ENCODE measurements around the gene SLC19A2.

The SLC19A2 gene

DNA sequence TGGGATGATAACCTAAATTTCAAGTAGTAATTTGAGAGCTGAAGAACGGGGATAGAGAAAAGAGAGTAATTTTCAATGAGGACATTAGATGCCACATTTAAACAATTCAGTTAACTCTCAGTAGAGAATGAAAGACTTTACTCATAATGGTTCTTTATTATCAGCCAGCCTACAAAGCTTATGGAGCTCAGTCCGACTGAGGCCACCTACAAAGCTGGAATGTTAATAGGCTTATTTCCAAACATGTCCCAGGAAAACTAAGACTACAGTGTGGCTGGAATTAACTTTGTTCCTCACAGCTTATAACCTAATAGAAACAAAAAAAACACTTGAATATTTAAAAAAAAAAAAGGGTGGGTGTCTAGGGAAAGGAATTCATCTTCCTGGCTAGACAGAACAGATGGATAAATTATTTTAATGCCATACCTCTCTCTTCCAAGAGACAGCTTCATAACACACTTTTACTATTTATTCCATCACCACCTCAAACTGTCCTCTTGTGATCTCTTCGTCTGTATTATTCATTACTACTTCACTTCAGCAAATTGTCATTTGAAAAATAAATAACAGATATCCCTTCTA lies 9.8 kb downstream of the SLC19A2 start:
- DNase-seq (ENCODE audit: low read depth in 1 of 2, low spot score in 1 of 2), result no peak

DNA sequence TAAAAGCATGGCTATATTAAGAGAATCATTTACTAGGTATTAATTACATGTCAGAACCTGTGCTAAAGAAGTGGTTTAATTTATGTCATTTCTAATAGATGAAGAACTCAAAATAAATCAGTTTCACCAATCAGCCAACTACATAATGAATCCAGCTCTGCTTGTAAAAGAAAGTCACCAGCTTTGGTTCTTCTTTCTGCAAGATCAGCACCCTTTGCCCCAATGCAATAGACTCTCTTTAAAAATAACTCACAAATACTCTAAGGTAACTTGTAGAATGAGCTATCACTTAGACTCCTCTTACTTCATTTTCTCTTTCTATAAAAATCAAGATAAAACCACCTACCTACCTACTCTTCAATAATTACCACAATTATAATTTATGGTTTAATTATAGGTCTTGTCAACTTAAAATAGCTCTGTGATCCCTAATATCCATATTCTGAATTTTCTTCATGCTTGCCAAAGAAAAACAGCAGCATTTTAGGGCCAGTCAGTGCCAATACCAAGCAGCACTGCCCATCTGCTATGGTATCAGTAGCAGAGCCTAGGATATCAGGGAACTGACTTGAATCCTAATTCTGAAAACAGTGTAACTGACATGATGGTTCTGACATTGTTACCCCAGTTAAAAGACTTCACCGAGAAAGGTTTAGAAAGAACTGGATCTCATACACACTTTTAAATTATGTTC lies 11.3 kb downstream of the SLC19A2 start:
- DNase-seq (ENCODE audit: low read depth in 1 of 2, low spot score in 1 of 2), result no peak

DNA sequence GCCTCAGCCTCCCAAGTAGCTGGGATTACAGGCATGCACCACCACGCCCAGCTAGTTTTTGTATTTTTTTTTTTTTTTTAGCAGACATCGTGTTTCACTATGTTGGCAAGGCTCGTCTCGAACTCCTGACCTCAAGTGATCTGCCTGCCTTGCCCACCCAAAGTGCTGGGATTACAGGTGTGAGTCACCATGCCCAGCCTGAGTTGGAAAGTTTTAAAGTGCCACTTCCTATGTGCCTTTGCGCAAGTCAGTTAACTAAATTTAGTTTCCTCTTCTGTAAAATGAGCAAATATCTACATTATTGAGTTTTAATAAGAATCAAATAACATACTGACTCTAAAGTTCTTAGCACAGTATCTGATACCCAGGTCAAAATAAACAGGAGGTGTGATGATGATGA lies 12.4 kb downstream of the SLC19A2 start:
- no peak for DNase-seq (ENCODE audit: low read depth in 1 of 2, low spot score in 1 of 2)

DNA sequence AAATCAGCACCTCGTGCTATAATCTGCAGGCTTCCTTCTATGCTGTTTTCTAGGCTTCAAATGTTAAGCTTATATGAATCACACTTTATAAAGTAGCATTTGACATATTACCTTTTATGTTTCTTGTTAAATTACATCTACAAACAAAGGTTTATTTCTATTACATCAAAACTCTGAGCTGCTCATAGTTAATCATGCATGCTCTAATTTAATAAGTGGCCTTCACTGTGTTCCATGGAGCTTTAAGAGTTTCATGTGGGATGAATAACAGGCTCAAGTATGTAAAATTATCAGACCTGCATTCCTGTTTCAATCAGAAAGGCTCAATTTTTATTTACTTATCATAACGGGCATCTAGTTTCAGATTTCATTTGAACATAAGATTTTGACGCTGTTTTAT lies 13.0 kb downstream of the SLC19A2 start:
- DNase-seq (ENCODE audit: low read depth in 1 of 2, low spot score in 1 of 2), result no peak

DNA sequence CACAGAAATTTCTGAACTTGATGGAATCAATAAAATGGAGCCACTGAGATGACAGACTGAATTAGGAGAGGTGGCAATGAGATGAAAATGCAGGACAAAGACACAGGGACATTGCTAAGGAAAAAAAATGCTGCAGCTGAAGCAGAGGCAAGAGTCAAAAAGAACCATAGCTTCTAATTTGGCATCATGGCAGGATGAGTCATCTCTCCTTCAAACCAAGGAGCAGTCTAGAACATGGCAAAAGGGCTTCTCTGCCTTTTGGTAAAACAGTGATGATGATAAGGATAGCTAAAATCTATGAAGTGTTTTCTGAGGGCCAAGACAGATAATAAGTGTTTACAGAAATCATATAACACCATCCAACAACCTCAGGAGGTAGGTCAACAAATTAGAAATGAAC lies 16.8 kb downstream of the SLC19A2 start:
- no peak for DNase-seq (ENCODE audit: low read depth in 1 of 2, low spot score in 1 of 2)

DNA sequence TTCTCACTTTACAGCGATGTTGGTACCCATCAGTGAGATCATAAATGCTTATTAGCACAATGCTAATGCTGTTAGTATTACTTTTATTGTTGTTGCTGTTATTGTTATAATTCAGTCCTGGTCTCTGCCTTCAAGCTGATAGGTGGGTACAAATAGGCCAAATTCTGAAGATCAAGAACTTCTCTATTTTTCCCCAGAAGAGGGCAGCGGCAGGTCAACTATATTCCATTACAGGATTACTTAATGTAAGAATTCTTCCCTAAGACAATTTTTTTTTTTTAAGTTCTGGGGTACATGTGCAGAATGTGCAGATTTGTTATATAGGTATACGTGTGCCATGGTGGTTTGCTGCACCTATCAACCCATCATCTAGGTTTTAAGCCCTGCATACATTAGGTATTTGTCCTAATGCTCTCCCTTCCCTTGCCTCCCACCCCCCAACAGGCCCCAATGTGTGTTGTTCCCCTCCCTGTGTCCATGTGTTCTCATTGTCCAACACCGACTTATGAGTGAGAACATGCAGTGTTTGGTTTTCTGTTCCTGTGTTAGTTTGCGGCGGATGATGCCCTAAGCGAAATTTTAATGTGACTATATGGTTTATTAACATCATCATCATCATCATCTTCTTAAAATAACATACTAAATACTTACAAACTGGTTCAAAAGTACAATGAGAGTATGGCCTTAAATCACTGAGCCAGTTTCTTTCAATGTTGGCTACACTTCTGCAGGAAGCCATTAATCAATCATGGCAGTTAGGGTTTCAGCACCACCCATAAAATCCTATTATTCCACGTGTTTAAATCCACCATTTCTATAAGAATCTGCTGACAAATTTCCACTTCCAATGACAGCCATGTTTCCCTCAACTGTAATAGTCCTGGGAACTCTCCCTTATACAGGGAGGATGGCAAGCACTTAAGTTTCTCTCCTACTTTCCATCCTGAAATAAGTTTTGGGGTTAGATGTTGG lies 19.2 kb downstream of the SLC19A2 start:
- no peak for DNase-seq (ENCODE audit: low read depth in 1 of 2, low spot score in 1 of 2)

DNA sequence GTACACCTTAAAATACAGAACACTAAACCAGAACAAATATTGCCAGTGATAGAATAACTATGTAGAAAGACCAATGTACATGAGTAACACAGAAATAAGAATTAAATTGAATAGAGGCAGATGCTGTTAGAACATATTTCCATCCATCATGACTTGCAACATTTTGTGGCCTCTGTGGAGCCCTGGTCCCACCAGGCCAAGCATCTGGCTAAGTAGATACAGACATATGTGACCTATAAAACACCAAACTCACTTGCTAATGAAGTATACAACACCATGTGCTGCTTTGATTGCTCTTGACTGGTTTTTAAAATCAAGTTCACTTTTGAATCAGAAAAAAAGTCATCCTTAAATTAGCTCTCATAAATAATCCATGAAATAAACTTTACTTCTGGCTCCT lies 20.5 kb downstream of the SLC19A2 start:
- DNase-seq (ENCODE audit: low read depth in 1 of 2, low spot score in 1 of 2), result no peak

DNA sequence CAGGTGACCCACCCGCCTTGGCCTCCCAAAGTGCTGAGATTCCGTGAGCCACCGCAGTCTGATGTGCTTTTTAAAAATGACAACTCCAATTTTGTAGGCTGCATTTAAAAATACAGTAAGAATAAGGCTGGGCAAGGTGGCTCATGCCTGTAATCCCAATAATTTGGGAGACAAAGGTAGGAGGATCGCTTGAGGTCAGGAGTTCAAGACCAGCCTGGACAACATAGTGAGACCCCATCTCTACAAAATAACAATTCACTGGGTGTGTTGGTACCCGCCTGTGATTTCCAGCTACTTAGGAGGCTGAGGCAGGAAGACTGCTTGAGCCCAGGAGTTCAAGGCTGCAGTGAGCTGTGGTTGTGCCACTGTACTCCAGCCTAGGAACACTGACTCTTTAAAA lies 23.4 kb downstream of the SLC19A2 start:
- DNase-seq (ENCODE audit: low read depth in 1 of 2, low spot score in 1 of 2), result no peak

DNA sequence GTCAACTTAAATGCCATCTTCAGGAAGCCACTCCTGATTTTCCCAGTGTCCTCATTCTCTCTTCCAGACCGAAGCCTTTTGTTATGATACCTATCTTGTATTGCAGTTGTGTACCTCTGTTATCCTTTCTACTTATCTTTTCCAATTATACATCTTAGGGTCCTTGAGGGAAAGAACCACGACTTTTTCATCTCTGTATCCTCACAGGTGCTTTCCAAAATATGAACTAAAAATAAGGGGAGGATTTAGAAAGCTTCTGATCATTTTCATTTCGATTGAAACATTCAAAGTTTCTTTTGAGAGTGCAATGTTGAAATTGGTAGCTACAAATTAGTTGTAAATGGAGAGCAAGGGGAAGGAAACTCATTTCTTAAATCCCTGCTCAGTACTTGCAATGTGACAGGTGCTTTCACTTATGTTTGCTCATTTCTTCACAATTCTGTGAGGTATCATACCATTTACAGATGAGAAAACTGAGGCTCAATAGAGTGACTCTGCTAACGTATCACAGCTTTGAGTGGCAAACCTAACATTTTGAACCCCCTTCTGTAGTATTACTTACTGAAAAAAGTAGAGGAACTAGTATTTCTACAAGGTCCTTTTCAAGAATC lies 24.2 kb downstream of the SLC19A2 start:
- DNase-seq (ENCODE audit: low read depth in 1 of 2, low spot score in 1 of 2), result no peak

DNA sequence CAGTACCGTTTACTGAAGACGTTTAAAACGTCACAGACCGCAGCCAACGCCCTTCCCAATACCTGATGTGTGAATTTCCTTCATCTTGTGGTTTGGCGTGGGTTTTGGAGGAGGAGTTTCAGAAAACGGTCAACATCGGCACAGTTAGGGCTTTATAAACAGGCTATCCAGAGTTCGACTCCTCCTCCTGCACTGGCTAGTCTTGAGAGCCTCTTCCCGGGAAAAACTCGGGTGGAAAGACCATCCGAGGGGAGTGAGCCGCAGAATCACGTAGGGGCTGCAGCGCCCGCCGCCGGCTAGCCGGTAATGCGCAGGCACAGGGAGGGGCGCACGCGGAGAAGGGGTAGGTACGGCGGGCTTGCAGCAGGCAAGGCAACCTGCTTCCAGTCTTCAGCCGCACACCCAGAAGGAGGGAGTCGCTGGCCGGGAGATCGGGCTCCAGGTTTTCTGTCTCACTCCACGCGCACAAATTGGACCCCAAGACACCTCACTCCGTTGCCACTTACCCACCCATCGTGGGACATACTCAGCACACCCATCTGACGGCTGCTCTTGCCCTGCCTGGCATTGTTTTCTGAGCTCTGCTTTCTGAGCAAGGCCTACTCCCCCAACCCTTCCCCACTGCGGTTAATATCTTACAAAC lies 25.4 kb downstream of the SLC19A2 start:
- DNase-seq (ENCODE audit: low read depth in 1 of 2, low spot score in 1 of 2), result peak in 1 of 2 donors; percentile 11

DNA sequence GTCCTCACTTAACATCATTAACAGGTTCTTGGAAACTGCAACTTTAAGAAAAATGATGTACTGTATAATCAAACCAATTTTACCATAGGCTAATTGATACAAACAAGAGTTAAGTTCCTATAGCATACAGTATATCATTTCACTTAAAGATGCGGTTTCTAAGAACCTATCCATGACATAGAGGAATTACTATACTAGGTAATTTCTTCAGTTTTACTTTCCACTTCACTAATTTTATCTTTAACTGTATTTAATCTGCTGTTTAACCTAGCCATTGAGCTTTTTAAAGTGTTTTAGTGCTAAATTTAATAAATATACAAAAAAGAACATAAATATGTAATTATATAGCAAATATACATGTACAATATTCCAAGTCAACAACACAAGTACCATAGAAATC lies 28.3 kb downstream of the SLC19A2 start:
- no peak for DNase-seq (ENCODE audit: low read depth in 1 of 2, low spot score in 1 of 2)

DNA sequence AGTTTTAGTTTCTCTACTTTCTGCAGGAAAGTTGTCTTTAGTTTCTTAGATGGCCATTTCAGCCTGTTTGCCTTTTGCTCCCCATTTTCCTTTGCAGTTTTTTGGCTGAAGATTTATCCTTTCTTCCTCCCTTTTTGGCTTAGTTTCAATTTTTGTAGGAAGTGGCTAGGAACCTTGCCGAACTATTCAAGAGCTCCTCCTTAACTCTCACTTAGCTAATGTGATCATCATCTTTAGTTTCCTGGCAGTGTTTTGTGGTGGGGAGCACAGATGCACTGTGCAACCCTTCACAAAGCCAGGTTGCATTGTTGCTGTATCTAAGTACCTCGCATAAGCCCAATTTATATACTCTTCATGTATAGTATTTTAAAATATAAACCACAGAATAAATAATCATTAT lies 29.7 kb downstream of the SLC19A2 start:
- no peak for DNase-seq (ENCODE audit: low read depth in 1 of 2, low spot score in 1 of 2)

DNA sequence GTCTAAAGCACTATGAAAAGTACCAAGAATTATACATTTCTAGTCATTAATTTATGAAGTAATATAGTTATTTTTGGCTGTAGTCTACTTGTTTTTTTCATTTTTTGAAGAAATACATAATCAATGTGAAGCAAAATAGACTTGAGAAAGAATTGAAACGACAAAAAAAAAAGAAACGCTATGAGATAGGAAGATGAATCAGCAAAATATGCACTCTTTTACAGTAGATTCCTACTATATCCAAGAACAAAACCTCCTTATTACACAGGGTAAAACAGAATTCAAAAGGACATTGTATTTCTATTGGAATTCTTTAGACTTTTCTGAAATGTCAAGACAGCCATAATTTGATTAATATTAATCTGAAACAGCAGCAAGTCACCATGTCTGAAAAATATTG lies 32.8 kb downstream of the SLC19A2 start:
- DNase-seq (ENCODE audit: low read depth in 1 of 2, low spot score in 1 of 2), result no peak

DNA sequence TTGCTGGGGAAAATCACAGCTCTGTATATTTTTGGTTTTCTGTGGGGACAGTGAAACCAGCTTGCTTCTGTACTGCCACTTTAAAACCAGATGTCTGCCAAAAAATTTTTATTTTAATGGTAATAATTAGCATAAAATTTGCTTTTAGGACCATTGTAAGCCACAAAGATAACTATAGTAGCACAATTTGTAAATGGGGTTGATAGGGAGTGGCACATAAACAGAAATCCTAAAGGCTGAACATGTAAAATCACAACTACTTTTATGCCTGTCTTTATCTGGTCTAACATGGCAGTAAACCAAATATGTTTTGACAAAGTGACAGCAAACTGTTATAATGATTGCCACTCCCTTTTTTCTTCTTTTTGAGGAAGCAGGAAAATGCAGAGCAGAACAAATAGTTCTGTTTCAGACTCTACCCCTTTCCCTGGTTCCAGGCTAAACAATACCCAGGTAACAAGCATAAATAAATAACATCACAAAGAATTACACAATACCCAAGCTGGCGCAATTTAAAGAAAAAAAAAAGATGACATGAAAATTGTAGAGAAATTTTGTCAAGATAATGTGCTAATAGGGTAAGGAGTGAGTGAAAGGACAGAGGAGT lies 34.4 kb downstream of the SLC19A2 start:
- no peak for DNase-seq (ENCODE audit: low read depth in 1 of 2, low spot score in 1 of 2)

DNA sequence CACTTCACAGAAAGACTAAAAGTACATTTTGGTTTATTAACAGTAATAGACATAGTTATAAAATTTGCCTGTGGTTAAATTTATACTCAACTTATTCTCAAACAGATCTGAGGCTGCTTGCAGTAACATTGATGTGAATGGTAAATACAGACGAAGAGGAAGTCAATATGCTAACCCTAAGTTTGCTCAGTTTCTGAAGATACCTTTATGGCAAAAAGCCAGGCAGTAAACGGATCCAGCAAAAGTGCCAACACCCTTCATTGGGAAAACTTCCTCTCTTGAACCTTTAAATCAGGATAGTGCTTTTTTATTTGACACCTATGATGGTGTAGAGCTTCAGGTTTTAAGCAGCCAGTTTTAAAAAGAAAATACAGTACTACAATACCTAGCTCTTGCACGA lies 41.8 kb downstream of the SLC19A2 start:
- DNase-seq (ENCODE audit: low read depth in 1 of 2, low spot score in 1 of 2), result no peak

DNA sequence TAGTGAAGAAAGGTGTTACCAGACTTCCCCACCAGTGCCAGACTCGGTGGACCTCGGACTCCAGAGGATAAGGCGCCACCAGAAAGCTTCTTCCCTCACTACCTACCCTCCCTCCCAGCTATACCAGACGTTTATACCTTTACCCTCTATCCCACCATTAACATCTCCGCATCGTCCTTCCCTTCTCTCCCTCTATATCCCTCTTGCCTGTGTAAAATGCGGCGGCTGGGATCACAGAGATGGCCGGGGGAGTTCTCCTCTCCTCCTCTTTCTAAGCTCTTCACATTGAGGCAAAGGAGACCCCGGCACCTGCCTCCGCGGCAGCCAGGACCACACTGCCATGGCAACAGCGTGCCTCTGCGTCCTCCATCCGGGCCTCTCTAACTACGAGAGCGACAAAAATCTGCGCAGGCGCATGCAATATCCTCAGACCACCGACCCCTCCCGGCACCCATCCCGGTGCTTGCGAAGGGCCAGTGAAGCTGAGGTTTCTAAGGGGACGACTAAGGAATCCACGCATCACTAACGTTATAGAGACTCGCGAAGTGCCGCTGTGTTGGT lies 58.6 kb downstream of the SLC19A2 start, which contains the start of gene CCDC181:
CCDC181 (minus strand) TSS at position 394 of the 561 bp plus-strand sequence. CDS start 2,547 bp downstream, outside the sequence.
- peak; percentile 18 to 33 for DNase-seq (ENCODE audit: low read depth in 1 of 2, low spot score in 1 of 2)

DNA sequence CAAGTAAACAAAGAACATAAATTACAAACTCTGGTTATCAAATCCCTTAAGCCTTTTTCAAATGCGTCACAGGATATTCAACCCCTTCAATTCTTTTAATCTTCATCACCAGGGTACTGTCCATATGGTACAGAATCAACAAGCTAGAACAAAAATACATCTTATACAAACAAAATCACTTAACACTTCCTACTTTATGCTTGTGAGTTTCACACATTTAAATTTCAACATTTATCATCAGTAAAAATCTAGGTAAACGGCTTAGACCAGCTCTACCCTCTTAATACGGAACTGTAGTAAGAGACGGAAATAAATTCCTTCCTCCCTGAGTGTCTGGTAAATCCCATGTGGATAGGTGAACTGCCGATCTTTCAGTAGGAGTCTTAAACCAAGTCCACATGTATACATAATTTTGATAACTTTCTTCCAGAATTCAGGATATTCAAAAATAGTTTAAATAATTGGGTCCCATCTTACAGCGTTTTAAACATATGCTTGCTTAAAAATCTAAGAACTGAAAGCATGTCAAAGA lies 59.5 kb downstream of the SLC19A2 start:
- no peak for DNase-seq (ENCODE audit: low read depth in 1 of 2, low spot score in 1 of 2)

DNA sequence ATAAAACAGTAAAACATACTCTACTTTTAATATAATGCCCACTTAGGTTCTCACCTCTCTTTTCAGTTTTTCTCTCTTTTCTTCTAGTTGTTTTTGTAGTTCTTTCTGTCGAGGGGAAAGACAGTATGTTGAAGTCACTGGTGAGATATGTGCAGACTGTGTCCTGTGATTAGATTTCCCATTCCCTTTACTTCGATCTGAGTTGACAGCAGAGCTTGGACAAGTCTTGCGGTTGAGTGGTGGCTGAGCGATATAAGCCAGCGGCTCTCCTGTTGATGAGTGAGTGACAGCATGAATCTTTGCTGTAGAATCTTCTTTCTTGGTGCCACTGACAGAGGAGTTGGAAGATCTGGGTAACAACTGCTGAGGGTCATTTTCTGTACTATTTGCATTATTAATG lies 64.4 kb downstream of the SLC19A2 start:
- DNase-seq (ENCODE audit: low read depth in 1 of 2, low spot score in 1 of 2), result no peak

DNA sequence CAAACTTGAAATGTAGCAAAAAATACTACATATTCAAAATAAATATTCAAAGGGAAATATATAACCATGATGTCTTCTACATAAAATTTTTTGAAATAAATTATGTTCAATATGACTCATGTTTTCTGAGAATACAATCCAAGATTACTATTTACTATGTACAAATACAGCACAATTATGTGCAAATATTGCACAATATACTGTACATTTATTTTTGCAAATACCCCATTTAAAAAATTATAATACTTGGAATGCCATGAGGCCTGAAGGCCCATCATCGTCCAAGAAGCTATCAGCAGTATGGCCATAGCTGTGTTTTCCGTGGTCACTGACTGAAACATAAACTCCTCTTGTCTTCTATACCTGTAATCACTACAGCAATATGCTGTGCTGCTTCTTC lies 70.8 kb downstream of the SLC19A2 start:
- DNase-seq (ENCODE audit: low read depth in 1 of 2, low spot score in 1 of 2), result no peak

Measured in activated CD4-positive, alpha-beta T cell treated with anti-CD3 and anti-CD28 coated beads, Interleukin-2, amount 50 U/mL, for 24 hours (primary cell).